SK-N-SH (cell line): Measurements from ENCODE around the gene SLC8A1. TPM values are rescaled to one million over a fixed set of nuclear protein-coding genes. Genes with fewer than 3 reads are reported as not detected.

ENCODE experiments used
- CTCF ChIA-PET: fragments of 300-600, 350-600 bp; formaldehyde crosslinking; extraction: SDS; loops from one replicate; lab custom pipeline; 2021; lab: Yijun Ruan, JAX
- POLR2A ChIA-PET: fragments of 350-600 bp; sonication (Branson Sonifier 250); formaldehyde crosslinking; extraction: SDS; loops from one replicate; lab custom pipeline; 2020; ENCODE audit warnings: antibody characterized with exemption, inconsistent platforms; lab: Yijun Ruan, JAX
- DNase-seq: peaks from one replicate; pipeline ENCODE4 v3.0.0; 2012
- H2AFZ ChIP-seq: fragments of 200-600 bp; sonication (generic); 2 replicates; pipeline ENCODE4 v1.8.1; 2016; ENCODE audit warnings: antibody characterized with exemption, mild to moderate bottlenecking, low read depth
- H3F3A ChIP-seq: fragments of 200-600 bp; sonication (generic); replicated peaks from 2 replicates; pipeline ENCODE3; 2016; ENCODE audit warnings: antibody characterized with exemption, mild to moderate bottlenecking; ENCODE audit not compliant: insufficient read depth
- H3K27ac ChIP-seq, 2 experiments: fragments of 200-500 bp in 1 of 2; fragments of 200-600 bp in 1 of 2; sonication (Bioruptor generic) in 1 of 2; sonication (generic), shearing (Covaris generic) in 1 of 2; 2 replicates each; pipeline versions ENCODE4 v1.5.1 to v1.6.1; 2014 to 2016; ENCODE audit warnings: low read depth in 2 of 2, inconsistent platforms in 1 of 2, low read length in 1 of 2, mild to moderate bottlenecking in 1 of 2, mixed read lengths in 1 of 2
- H3K27me3 ChIP-seq: fragments of 200-600 bp; sonication (generic), shearing (Covaris generic); 2 replicates; pipeline ENCODE4 v1.6.1; 2016; ENCODE audit warnings: mixed run types; ENCODE audit not compliant: insufficient read depth
- H3K36me3 ChIP-seq, 2 experiments: fragments of 200-500 bp in 1 of 2; fragments of 200-600 bp in 1 of 2; sonication (Bioruptor generic) in 1 of 2; sonication (generic) in 1 of 2; replicated peaks in 1 of 2; 2 replicates each; pipeline versions ENCODE3 to v1.5.1; 2014 to 2016; ENCODE audit warnings: low read length in 1 of 2, mild to moderate bottlenecking in 1 of 2; ENCODE audit not compliant: insufficient read depth in 2 of 2, control insufficient read depth in 1 of 2
- H3K4me1 ChIP-seq, 2 experiments: fragments of 200-500 bp in 1 of 2; fragments of 200-600 bp in 1 of 2; sonication (Bioruptor generic) in 1 of 2; sonication (generic), shearing (Covaris generic) in 1 of 2; 2 replicates each; pipeline versions ENCODE4 v1.5.1 to v1.6.1; 2014 to 2016; ENCODE audit warnings: low read depth in 1 of 2, low read length in 1 of 2, mixed run types in 1 of 2; ENCODE audit not compliant: insufficient read depth in 2 of 2, control insufficient read depth in 1 of 2
- H3K4me2 ChIP-seq: fragments of 200-600 bp; sonication (generic), shearing (Covaris generic); 2 replicates; pipeline ENCODE4 v1.6.1; 2017; ENCODE audit warnings: mixed run types
- H3K4me3 ChIP-seq, 2 experiments: fragments of 200-500 bp in 1 of 2; fragments of 200-600 bp in 1 of 2; sonication (Bioruptor generic) in 1 of 2; sonication (generic), shearing (Covaris generic) in 1 of 2; 2 replicates each; pipeline versions ENCODE4 v1.5.1 to v1.8.1; 2014 to 2016; ENCODE audit warnings: low read depth in 2 of 2, inconsistent platforms in 1 of 2, low read length in 1 of 2, mild to moderate bottlenecking in 1 of 2, mixed read lengths in 1 of 2, moderate library complexity in 1 of 2
- H3K79me2 ChIP-seq: fragments of 200-600 bp; sonication (generic); 2 replicates; pipeline ENCODE4 v1.8.1; 2017; ENCODE audit warnings: mild to moderate bottlenecking; ENCODE audit not compliant: insufficient read depth
- H3K9ac ChIP-seq: fragments of 200-600 bp; sonication (generic); 2 replicates; pipeline ENCODE4 v1.6.1; 2017; ENCODE audit warnings: mixed run types
- H3K9me2 ChIP-seq: fragments of 200-600 bp; sonication (generic); 2 replicates; pipeline ENCODE4 v1.6.1; 2017; ENCODE audit warnings: mixed run types
- H3K9me3 ChIP-seq: fragments of 200-600 bp; sonication (generic); 2 replicates; pipeline ENCODE4 v1.6.1; 2017; ENCODE audit warnings: mixed run types, mild to moderate bottlenecking, moderate library complexity
- H4K20me1 ChIP-seq: fragments of 200-600 bp; sonication (generic); 2 replicates; pipeline ENCODE4 v1.6.1; 2017; ENCODE audit warnings: mild to moderate bottlenecking, mixed run types; ENCODE audit not compliant: insufficient read depth
- CTCF ChIP-seq: fragments of 200-600 bp; sonication (generic); IDR thresholded peaks from 2 replicates; pipeline ENCODE4 v1.6.1; 2017; ENCODE audit warnings: antibody characterized with exemption, mild to moderate bottlenecking, moderate library complexity
- EP300 ChIP-seq, 2 experiments: IDR thresholded peaks; 2 replicates each; pipeline versions ENCODE4 v1.4.0 to v1.6.1; 2012; ENCODE audit warnings: borderline replicate concordance in 1 of 2, low read depth in 1 of 2, low read length in 1 of 2
- EZH2phosphoT487 ChIP-seq: fragments of 200-600 bp; sonication (generic); IDR thresholded peaks from 2 replicates; pipeline ENCODE4 v1.6.1; 2017; ENCODE audit warnings: low read depth, mixed run types, mild to moderate bottlenecking, antibody characterized with exemption, moderate library complexity, borderline replicate concordance
- FOXJ3 ChIP-seq: sonication (generic); formaldehyde crosslinking; IDR thresholded peaks from 2 replicates; pipeline ENCODE4 v1.5.1; 2020; ENCODE audit warnings: mild to moderate bottlenecking, missing genetic modification reagents
- JUND ChIP-seq: IDR thresholded peaks from 2 replicates; pipeline ENCODE4 v1.4.0; 2012
- MXI1 ChIP-seq: IDR thresholded peaks from 2 replicates; pipeline ENCODE4 v1.6.1; 2012; ENCODE audit warnings: mild to moderate bottlenecking, low read depth, low read length, improper control_type of control experiment
- NFIC ChIP-seq: IDR thresholded peaks from 2 replicates; pipeline ENCODE4 v1.4.0; 2012; ENCODE audit warnings: borderline replicate concordance
- RAD21 ChIP-seq: IDR thresholded peaks from 2 replicates; pipeline ENCODE4 v1.6.1; 2012; ENCODE audit warnings: mild to moderate bottlenecking, low read length
- SMC3 ChIP-seq: IDR thresholded peaks from 2 replicates; pipeline ENCODE4 v1.6.1; 2012; ENCODE audit warnings: low read depth, low read length, improper control_type of control experiment
- TAF1 ChIP-seq: IDR thresholded peaks from 2 replicates; pipeline ENCODE4 v1.6.1; 2012; ENCODE audit warnings: low read depth, mild to moderate bottlenecking, low read length, moderate library complexity, borderline replicate concordance
- TCF12 ChIP-seq: IDR thresholded peaks from 2 replicates; pipeline ENCODE4 v1.4.0; 2012
- TEAD4 ChIP-seq: IDR thresholded peaks from 2 replicates; pipeline ENCODE4 v1.4.0; 2012; ENCODE audit warnings: mild to moderate bottlenecking, borderline replicate concordance; ENCODE audit not compliant: insufficient read depth
- WGBS: methylation state at CpG from one replicate; pipeline ENCODE4 v1.1.6; 2017; ENCODE audit warnings: low lambda C conversion rate; 5-methylcytosine and 5-hydroxymethylcytosine counted together
- polyA plus RNA-seq, 3 experiments: library from polyadenylated mRNA; depleted of rRNA; stranded (reverse); fragments of >200 nt; gene quantifications; 2 replicates each; pipeline ENCODE4 v1.2.3, GENCODE V29; 2012

The SLC8A1 gene
- polyA plus RNA-seq, 1 of the 3 experiments (the other 2 are of a cell fraction), result 3.2 TPM

- H3K9ac ChIP-seq, result no peak overlapping the region
- TF ChIP-seq CTCF, result no peak
- TF ChIP-seq TCF12, result no peak
- no peak for TF ChIP-seq FOXJ3
- TF ChIP-seq NFIC, result no peak
- TF ChIP-seq EZH2phosphoT487, result no peak
- TF ChIP-seq RAD21, result no peak
- TF ChIP-seq TEAD4, result no peak
- TF ChIP-seq EP300 (IDR thresholded peaks at IDR 0.05; ENCODE audit: borderline replicate concordance in 1 of 2, low read depth in 1 of 2, low read length in 1 of 2), result no peak
- TF ChIP-seq MXI1, result no peak
- no peak for TF ChIP-seq SMC3
- POLR2A ChIA-PET, result no interaction called here
- no peaks in the 10 kb centered on the region for H3F3A ChIP-seq
- 87% methylated on average over 7 of the region's 7 CpGs for WGBS
- no peak for DNase-seq
- H3K79me2 ChIP-seq, result no peaks in the 10 kb centered on the region
- H3K27me3 ChIP-seq, result no peaks in the 10 kb centered on the region
- H3K9me3 ChIP-seq, result no peaks in the 10 kb centered on the region
- no peak overlapping the region for H2AFZ ChIP-seq
- peaks cover 4 to 5% of the 10 kb centered on the region in 2 experiments; a peak in 3 of 4 replicates for H3K4me1 ChIP-seq
- H4K20me1 ChIP-seq, result no peaks in the 10 kb centered on the region
- CTCF ChIA-PET, result no interaction called here
- no peaks in the 10 kb centered on the region for H3K9me2 ChIP-seq
- H3K27ac ChIP-seq, result no peak overlapping the region
- H3K4me2 ChIP-seq, result no peak overlapping the region
- no peak overlapping the region for H3K4me3 ChIP-seq
- H3K36me3 ChIP-seq, result no peaks in the 10 kb centered on the region
Measured at GRCh38 chr2:40321016-40321623, 130.8 kb downstream of the SLC8A1 start.

- CTCF ChIA-PET, result interaction anchor here (1.2 to 1.5 kb wide), 2 partner anchors 11 to 129 kb away, joined by 5 to 7 read pairs; no protein-coding TSS in a partner anchor
- Histone ChIP-seq H3K27me3 (no peaks in the 10 kb centered on the region), H3K4me3 (no peak overlapping the region), H3F3A (peaks cover 8% of the 10 kb centered on the region), H3K9me3 (peaks cover 12% of the 10 kb centered on the region; the same call in 1 of the 2 replicates), H3K9me2 (no peaks in the 10 kb centered on the region), H3K4me1 (peaks cover 4 to 11% of the 10 kb centered on the region in 2 experiments; a peak in 3 of 4 replicates), H3K79me2 (no peaks in the 10 kb centered on the region), H4K20me1 (no peaks in the 10 kb centered on the region), H3K27ac (no peak overlapping the region), H3K4me2 (no peak overlapping the region), H3K36me3 (peaks cover 0 to 4% of the 10 kb centered on the region in 2 experiments), H2AFZ (no peak overlapping the region), H3K9ac (no peak overlapping the region)
- no peak for DNase-seq
- POLR2A ChIA-PET, result no interaction called here
- 88% methylated on average over 3 of the region's 3 CpGs for WGBS
- no peak for TF ChIP-seq JUND
- no peak for TF ChIP-seq MXI1
- no peak for TF ChIP-seq TAF1
- TF ChIP-seq EP300 (IDR thresholded peaks at IDR 0.05; ENCODE audit: borderline replicate concordance in 1 of 2, low read depth in 1 of 2, low read length in 1 of 2), result no peak
Measured at GRCh38 chr2:40318921-40319320, 133.0 kb downstream of the SLC8A1 start.
